ENCODE measurements around the gene PRKCB.
"Not testable (repeated sequence)": the region's sequence is repeated elsewhere in the genome, so short reads cannot be mapped to it uniquely, and the experiment has no call there.

The PRKCB gene

DNA sequence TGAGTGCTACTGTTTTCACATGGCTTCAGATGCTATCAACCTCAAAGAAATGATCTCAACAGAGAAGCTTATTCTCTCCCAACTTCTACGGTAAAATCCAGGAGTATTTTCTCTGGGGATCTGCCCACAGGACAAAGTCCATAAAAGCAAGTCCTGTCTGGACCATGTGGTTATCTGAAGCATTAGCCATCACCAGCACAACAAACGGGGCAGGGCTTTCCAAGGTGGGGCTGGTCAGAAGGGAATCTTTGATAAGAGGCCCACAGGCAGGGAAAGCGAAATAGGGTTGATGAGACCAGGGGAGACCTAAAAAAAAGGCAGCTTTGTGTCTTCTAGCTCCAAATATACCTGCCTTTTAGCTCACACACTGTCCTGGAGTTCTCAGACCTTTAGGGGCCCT, 381.7 kb downstream of the PRKCB start:
- DNase-seq (ENCODE audit: low read depth), result no peak
- H3K4me3 ChIP-seq (ENCODE audit: low read depth, low read length), result no peak overlapping the region
- TF ChIP-seq, protein P1, sequence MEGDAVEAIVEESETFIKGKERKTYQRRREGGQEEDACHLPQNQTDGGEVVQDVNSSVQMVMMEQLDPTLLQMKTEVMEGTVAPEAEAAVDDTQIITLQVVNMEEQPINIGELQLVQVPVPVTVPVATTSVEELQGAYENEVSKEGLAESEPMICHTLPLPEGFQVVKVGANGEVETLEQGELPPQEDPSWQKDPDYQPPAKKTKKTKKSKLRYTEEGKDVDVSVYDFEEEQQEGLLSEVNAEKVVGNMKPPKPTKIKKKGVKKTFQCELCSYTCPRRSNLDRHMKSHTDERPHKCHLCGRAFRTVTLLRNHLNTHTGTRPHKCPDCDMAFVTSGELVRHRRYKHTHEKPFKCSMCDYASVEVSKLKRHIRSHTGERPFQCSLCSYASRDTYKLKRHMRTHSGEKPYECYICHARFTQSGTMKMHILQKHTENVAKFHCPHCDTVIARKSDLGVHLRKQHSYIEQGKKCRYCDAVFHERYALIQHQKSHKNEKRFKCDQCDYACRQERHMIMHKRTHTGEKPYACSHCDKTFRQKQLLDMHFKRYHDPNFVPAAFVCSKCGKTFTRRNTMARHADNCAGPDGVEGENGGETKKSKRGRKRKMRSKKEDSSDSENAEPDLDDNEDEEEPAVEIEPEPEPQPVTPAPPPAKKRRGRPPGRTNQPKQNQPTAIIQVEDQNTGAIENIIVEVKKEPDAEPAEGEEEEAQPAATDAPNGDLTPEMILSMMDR (IDR thresholded peaks at IDR 0.05; ENCODE audit: low read depth, low read length, missing control alignments), result no peak

DNA sequence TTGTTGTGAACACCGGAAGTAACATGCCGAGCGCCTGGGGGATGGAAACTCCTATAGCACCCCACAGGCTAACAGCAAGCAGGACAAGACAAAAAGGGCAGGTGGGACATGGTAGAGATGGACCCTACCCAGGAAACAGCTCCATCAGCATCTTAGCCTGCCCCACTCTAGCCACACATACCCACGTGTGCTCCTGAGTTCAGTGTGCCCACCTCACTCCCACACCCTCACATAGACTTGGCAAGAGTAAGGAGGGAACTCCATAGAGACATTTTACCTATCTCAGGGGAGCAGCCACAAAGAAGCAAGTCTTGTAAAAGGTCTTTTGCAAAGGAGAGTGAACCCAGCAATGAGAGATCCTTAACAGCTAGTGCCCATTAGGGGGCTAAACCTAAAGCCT, 382.5 kb downstream of the PRKCB start:
- TF ChIP-seq, protein P1 (IDR thresholded peaks at IDR 0.05; ENCODE audit: low read depth, low read length, missing control alignments), result no peak
- no peak for DNase-seq (ENCODE audit: low read depth)
- H3K4me3 ChIP-seq (ENCODE audit: low read depth, low read length), result no peak overlapping the region

DNA sequence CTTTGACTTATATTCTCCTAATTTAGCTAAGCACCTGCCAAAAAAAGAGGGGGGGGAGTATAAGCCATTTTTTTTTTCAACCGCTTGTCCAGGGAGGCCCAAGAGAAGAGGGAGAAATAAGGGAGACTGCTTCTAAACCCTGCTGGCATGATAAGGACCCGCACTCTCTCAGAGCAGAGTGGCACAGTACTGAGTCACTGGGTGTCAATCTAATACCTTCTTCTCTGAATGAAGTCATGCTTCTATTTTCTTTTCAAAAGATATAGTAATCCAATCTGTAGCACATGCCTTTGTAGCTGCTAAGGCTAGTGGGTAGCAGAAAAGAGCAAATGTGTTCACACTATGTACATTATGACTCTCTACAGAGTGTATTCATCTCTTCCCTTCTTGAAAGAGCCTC, 385.4 kb downstream of the PRKCB start:
- no peak for DNase-seq (ENCODE audit: low read depth)

DNA sequence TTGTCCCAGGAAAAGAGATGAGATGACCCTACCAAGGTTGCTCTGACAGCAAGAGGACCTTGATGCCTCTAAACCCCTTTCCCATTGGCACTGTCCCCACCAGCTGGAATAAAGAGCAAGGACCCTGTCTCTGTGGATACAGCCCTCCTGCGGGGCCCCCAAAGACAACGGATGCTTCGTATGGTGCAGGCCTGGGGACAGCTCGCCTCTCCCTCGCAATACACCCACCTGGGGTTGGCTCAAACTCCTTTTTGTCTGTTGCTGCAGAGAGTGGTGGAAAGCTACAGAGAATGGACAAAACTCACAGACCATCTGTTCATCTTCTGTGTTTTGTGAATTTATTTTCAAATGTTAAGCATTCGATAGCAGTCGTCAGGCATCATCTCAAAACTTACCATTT, 392.7 kb downstream of the PRKCB start:
- TF ChIP-seq, protein P1 (IDR thresholded peaks at IDR 0.05; ENCODE audit: low read depth, low read length, missing control alignments), result no peak
- DNase-seq (ENCODE audit: low read depth), result no peak

More for the DNA sequence above, 385.4 kb downstream of the PRKCB start:
- H3K4me3 ChIP-seq (ENCODE audit: low read depth, low read length), result no peak overlapping the region
- TF ChIP-seq, protein P1 (IDR thresholded peaks at IDR 0.05; ENCODE audit: low read depth, low read length, missing control alignments), result no peak

DNA sequence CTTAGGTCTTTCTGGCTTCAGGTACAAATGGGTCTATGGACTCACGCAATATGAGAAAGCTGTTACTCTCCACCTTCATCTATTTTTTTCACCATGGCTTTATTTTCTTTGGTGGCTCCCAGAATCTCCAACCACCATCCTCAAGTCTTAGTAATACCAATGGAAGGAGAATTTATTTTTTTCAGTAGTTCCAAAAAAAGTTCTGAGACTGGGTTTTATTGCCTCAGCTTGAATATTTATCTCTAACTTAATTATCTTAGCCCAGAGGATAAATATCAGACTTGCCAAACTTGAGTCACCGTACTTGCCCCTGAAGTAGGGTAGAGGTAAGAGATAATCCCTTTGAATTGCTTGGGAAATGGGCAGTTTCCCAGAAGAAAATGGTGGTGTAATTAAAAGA, 397.2 kb downstream of the PRKCB start:
- DNase-seq (ENCODE audit: low read depth), result no peak
- no peak overlapping the region for H3K4me3 ChIP-seq (ENCODE audit: low read depth, low read length)
- TF ChIP-seq, protein P1 (IDR thresholded peaks at IDR 0.05; ENCODE audit: low read depth, low read length, missing control alignments), result no peak

More for the DNA sequence above, 392.7 kb downstream of the PRKCB start:
- no peak overlapping the region for H3K4me3 ChIP-seq (ENCODE audit: low read depth, low read length)

DNA sequence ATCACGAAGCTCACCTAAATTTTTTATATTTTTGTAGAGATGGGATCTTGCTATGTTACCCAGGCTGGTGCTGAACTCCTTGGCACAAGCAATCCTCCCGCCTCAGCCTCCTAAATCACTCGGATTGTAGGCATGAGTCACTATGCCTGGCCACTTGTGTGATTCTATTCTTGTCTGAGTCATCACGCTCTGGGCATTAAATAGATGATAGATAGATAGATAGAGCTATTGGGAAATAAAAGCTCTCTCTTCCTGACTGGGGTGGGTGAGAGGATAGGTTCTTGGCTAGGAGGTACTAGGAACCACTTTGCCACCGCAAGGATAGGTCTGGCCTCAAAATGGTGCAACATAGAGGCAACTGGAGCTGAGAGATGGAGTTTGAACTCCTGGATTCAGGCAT, 399.0 kb downstream of the PRKCB start:
- TF ChIP-seq, protein P1 (IDR thresholded peaks at IDR 0.05; ENCODE audit: low read depth, low read length, missing control alignments), result no peak
- no peak for DNase-seq (ENCODE audit: low read depth)

GRCh38 chr16:24235806-24236205, 400.0 kb downstream of the PRKCB start:
- TF ChIP-seq, protein P1 (IDR thresholded peaks at IDR 0.05; ENCODE audit: low read depth, low read length, missing control alignments), result no peak
- DNase-seq (ENCODE audit: low read depth), result no peak
- no peak overlapping the region for H3K4me3 ChIP-seq (ENCODE audit: low read depth, low read length)

More for the DNA sequence above, 399.0 kb downstream of the PRKCB start:
- no peak overlapping the region for H3K4me3 ChIP-seq (ENCODE audit: low read depth, low read length)

DNA sequence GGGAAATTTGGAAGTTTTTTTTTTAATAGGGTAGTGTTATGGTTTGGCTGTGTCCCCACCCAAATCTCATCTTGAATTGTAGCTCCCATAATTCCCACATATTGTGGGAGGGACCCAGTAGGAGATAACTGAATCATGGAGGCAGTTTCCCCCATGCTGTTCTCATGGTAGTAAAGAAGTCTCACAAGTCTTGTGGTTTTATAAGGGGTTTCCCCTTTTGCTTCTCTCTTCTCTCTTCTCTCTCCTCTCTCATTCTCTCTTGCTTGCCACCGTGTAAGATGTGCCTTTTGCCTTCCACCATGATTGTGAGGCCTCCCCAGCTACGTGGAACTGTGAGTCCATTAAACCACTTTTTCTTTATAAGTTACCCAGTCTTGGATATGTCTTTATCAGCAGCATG, 403.1 kb downstream of the PRKCB start:
- not testable (repeated sequence) for DNase-seq (ENCODE audit: low read depth); H3K4me3 ChIP-seq (ENCODE audit: low read depth, low read length)

All from GM12864 (cell line).